ENCODE measurements around the gene EDN2. TPM values are rescaled to one million over a fixed set of nuclear protein-coding genes. Genes with fewer than 3 reads are reported as not detected.

Gene EDN2
- total RNA-seq, 1 experiment from 2014 or later, result 0.24 TPM

DNA sequence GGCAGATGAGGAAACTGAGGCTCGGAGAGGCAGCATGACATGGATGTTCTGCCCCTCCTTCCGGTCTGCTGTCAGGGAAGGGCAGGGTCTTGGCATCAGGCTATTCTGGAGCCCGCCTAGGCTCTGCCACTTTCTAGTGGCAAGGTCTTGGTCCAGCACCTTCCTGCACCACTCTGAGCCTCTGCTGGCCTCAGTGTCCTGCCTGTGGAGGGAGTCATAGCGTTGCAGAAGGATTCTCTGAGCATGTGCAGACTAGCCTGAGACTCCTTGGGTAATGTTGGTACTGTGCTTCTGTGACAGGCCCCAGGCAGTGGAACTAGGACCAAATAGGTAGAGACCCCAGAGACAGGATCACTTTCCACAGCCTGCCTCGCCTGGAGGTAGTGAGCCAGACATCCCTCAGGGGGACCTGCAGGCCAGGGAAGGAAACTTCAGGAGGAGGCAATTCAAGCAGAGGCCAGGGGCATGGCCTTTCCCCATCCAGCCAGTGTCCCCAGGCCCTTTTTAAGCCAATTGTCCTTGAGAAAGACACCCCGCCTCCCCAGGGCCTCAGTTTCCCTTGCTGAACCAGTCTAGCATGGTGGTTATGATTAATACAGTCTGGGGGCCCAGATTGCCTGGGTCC lies 10.6 kb downstream of the EDN2 start:
- Mint-ChIP-seq H3K4me3 (no peak overlapping the region), H3K36me3 (ENCODE audit: insufficient read depth in 1 of 3, low read depth in 3 of 3) (no peaks in the 10 kb centered on the region), H3K27me3 (ENCODE audit: low read depth) (peaks cover 1% of the 10 kb centered on the region; the same call in 1 of the 2 replicates), H3K27ac (no peak overlapping the region), H3K4me1 (peaks cover 19 to 22% of the 10 kb centered on the region in 2 experiments), H3K9me3 (no peaks in the 10 kb centered on the region)
- no peak for DNase-seq
- Histone ChIP-seq H3K4me1 (ENCODE audit: insufficient read depth, low read length) (no peaks in the 10 kb centered on the region), H2AK5ac (ENCODE audit: insufficient read length, low read length) (no peak overlapping the region), H2BK15ac (ENCODE audit: low read depth, low read length) (no peak overlapping the region), H2AFZ (ENCODE audit: low read length) (no peak overlapping the region), H3K23me2 (ENCODE audit: insufficient read length, low read depth, low read length, poor library complexity, severe bottlenecking) (no peaks in the 10 kb centered on the region), H4K91ac (ENCODE audit: insufficient read length, low read depth, low read length) (no peak overlapping the region), H3K56ac (ENCODE audit: insufficient read length, low read depth, low read length) (no peak overlapping the region), H3K23ac (ENCODE audit: insufficient read length, low read depth, low read length) (no peak overlapping the region), H3K79me2 (ENCODE audit: insufficient read depth, low read length) (no peaks in the 10 kb centered on the region), H4K20me1 (ENCODE audit: control insufficient read depth, insufficient read depth, insufficient read length) (no peaks in the 10 kb centered on the region), H3T11ph (ENCODE audit: low read length) (no peak overlapping the region), H3K4ac (ENCODE audit: low read depth, low read length) (no peak overlapping the region), H4K5ac (ENCODE audit: insufficient read length, low read depth, low read length) (no peak overlapping the region), H2BK20ac (ENCODE audit: low read depth, low read length, poor library complexity, severe bottlenecking) (no peak overlapping the region), H3K18ac (ENCODE audit: insufficient read length, low read depth, low read length) (no peak overlapping the region), H2BK12ac (ENCODE audit: insufficient read length, low read depth, low read length) (no peak overlapping the region), H2BK120ac (ENCODE audit: low read depth, low read length, poor library complexity, severe bottlenecking) (no peak overlapping the region), H3K27me3 (ENCODE audit: insufficient read depth, low read length) (no peaks in the 10 kb centered on the region), H3K9me3 (ENCODE audit: control insufficient read depth, low read depth, low read length) (no peaks in the 10 kb centered on the region), H3K4me2 (ENCODE audit: insufficient read depth, insufficient read length, low read length) (no peak overlapping the region), H2BK5ac (ENCODE audit: insufficient read length, low read length) (no peak overlapping the region), H3K27ac (ENCODE audit: insufficient read length, low read depth, low read length) (no peak overlapping the region), H3K79me1 (ENCODE audit: insufficient read depth, low read depth, low read length, poor library complexity, severe bottlenecking) (no peaks in the 10 kb centered on the region), H4K8ac (replicated peaks; ENCODE audit: insufficient read length, low read depth, low read length) (no peak overlapping the region), H3K9ac (ENCODE audit: extremely low read depth, insufficient read length, low read length) (no peak overlapping the region), H3K14ac (ENCODE audit: insufficient read depth, low read length) (no peak overlapping the region)
- TF ChIP-seq, protein P1, sequence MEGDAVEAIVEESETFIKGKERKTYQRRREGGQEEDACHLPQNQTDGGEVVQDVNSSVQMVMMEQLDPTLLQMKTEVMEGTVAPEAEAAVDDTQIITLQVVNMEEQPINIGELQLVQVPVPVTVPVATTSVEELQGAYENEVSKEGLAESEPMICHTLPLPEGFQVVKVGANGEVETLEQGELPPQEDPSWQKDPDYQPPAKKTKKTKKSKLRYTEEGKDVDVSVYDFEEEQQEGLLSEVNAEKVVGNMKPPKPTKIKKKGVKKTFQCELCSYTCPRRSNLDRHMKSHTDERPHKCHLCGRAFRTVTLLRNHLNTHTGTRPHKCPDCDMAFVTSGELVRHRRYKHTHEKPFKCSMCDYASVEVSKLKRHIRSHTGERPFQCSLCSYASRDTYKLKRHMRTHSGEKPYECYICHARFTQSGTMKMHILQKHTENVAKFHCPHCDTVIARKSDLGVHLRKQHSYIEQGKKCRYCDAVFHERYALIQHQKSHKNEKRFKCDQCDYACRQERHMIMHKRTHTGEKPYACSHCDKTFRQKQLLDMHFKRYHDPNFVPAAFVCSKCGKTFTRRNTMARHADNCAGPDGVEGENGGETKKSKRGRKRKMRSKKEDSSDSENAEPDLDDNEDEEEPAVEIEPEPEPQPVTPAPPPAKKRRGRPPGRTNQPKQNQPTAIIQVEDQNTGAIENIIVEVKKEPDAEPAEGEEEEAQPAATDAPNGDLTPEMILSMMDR (conservative IDR thresholded peaks at IDR 0.05), result no peak
- no CpG with 5 or more reads among the region's 6 CpGs for WGBS (ENCODE audit: extremely low coverage, insufficient read length, low lambda C conversion rate)

Measured in H9 (cell line).